ENCODE data around the gene SMG6.

SMG6 gene

DNA sequence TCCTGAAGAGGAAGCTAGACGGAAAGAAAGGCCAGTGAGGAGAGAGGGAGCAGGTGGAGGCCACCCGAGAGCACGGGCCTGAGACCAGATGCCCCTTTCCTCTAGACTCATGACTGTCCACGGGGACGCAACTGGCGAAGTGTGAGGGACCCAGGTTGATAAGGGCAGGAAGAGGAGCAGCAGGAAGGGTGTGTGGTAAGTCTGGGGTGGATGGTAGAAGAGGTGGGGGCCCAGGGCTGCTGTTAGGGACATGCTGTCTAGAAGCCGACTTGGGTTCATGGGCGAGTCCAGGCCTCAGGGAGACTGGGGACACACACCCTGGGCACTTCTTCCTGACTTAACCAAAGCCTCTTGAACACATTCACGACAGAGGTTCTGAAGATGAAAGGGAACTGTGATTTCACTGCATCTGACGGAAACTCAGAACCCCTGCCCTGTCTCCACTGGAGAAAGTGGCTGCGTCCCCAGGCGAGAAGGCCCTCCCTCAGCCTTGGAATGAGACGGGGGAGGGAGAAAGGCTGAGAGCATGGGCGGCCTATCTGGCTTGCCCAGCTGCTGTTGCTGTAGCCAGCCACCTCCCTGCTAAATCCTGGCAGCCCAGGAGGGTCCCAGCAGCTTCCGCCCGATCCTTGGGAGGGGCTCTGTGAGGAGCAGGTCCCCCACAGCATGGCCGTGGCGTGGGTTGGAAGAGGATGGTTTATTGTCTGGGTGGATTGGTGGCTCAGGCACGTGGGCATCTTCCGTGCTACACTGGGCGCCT, 242.7 kb downstream of the SMG6 start:
- Histone ChIP-seq H3K4me3 (no peak overlapping the region), H3K36me3 (peaks cover 18 to 83% (median 48%) of the 10 kb centered on the region in 3 donors), H3K27ac (peak overlapping the region; percentile 32 to 58), H3K9me3 (no peaks in the 10 kb centered on the region), H3K27me3 (peaks cover 0 to 4% of the 10 kb centered on the region in 2 donors), H3K4me1 (peaks cover 0 to 36% (median 4%) of the 10 kb centered on the region in 4 donors)
- TF ChIP-seq, protein P1, sequence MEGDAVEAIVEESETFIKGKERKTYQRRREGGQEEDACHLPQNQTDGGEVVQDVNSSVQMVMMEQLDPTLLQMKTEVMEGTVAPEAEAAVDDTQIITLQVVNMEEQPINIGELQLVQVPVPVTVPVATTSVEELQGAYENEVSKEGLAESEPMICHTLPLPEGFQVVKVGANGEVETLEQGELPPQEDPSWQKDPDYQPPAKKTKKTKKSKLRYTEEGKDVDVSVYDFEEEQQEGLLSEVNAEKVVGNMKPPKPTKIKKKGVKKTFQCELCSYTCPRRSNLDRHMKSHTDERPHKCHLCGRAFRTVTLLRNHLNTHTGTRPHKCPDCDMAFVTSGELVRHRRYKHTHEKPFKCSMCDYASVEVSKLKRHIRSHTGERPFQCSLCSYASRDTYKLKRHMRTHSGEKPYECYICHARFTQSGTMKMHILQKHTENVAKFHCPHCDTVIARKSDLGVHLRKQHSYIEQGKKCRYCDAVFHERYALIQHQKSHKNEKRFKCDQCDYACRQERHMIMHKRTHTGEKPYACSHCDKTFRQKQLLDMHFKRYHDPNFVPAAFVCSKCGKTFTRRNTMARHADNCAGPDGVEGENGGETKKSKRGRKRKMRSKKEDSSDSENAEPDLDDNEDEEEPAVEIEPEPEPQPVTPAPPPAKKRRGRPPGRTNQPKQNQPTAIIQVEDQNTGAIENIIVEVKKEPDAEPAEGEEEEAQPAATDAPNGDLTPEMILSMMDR (IDR thresholded peaks at IDR 0.05): no peak
- intact Hi-C loops (cut with DNase I; ENCODE audit: low total_unique reads): no loop called here
- DNase-seq: no peak

DNA sequence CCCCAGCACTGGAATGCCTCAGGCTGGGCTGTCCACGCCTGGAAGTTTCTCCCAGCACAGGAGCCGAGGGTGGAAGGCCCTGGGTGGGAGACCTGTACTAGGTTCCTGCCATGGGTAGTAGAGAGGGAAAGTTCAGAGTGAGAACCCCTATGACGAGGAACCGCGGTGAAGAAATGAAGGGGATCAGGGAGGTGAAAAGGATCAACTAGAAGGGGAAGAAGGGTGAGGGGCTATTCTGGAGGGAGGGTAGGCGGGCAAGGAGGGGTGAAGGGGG, 243.3 kb downstream of the SMG6 start:
- Histone ChIP-seq H3K36me3 (peaks cover 18 to 78% (median 43%) of the 10 kb centered on the region in 3 donors), H3K4me3 (no peak overlapping the region), H3K9me3 (no peaks in the 10 kb centered on the region), H3K27me3 (peaks cover 0 to 7% of the 10 kb centered on the region in 2 donors), H3K27ac (peak overlapping the region; percentile 32 to 58), H3K4me1 (peaks cover 0 to 36% (median 9%) of the 10 kb centered on the region in 4 donors)
- intact Hi-C loops (cut with DNase I; ENCODE audit: low total_unique reads): no loop called here
- no peak for DNase-seq
- TF ChIP-seq, protein P1 (IDR thresholded peaks at IDR 0.05): no peak

DNA sequence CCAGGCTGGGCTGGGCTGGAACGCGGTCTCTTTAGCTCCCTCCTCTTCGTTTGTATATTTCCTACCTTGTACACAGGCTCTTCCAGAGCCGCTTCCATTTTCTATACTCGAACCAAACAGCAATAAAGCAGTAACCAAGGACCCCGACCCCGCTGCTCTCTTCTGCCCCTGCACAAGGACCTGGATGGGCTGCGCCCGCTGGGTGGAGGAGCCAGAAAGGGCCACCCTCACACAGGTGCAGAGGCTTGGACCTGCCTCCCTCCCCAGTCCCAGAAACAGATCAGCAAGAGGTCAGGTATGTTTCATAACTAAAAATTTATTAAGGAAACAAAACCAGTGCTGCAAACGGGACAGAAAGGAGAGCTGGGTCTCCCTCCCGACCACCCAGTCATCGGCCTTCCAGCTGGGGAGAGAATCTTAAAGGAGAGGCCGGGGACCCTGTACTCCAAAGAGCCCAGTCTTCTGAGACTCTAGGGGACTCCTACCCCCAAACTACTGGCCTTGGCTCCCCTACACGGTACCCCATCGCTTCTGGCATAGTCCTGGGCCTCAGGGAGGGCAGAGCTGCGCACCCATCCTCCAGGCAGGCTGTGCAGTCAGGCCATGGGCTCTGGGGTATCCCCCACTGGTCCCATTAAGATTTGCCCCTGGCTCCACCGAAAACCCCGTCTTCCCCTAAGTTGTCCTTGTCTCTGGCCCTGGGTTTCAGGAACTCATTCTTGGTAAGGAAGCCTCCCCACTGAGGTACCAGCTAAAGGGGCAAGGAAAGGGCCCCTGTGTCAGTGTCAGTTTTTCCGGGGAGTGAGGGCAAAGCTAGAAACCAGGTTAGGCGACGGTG, 243.8 kb downstream of the SMG6 start:
- intact Hi-C loops (cut with DNase I; ENCODE audit: low total_unique reads): no loop called here
- no peak for DNase-seq
- Histone ChIP-seq H3K9me3 (no peaks in the 10 kb centered on the region), H3K27ac (peak overlapping the region; percentile 32 to 58), H3K36me3 (peaks cover 14 to 72% (median 37%) of the 10 kb centered on the region in 3 donors), H3K27me3 (peaks cover 0 to 11% of the 10 kb centered on the region in 2 donors), H3K4me3 (peak overlapping the region in 1 of 2 donors; percentile 10), H3K4me1 (peaks cover 0 to 36% (median 14%) of the 10 kb centered on the region in 4 donors)
- TF ChIP-seq, protein P1 (IDR thresholded peaks at IDR 0.05): no peak

DNA sequence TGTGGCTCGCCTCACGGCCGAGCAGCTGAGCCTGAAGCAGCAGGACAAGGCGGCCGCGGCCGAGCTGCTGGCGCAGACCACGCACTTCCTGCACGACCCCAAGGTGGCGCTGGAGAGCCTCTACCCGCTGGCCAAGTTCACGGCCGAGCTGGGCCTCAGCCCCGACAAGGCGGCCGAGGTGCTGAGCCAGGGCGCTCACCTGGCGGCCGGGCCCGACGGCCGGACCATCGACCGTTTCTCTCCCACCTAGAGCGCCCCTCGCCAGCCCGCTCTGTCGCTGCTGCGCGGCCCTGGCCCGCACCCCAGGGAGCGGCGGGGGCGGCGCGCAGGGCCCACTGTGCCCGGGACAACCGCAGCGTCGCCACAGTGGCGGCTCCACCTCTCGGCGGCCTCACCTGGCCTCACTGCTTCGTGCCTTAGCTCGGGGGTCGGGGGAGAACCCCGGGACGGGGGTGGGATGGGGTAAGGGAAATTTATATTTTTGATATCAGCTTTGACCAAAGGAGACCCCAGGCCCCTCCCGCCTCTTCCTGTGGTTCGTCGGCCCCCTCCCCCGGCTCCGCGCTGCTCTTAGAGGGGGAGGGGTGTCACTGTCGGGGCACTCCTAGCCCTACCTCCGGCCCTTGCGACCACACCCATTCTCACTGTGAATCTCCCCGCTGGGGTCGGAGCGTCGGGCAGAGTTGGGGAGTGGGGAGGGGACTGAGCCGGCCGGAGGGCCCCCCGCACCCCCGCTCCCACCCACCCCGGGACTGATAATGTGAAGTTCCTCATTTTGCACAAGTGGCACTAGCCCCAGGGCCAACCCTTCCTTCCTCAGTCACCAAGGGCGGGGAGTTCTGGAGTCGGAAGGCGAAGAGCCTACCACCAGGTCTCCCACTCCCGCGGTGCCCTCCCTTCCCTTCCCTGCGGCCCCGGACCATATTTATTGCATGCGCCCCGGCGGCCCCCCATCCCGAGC, 244.7 kb downstream of the SMG6 start:
- peak overlapping the region; percentile 32 to 58 for H3K27ac ChIP-seq
- H3K27me3 ChIP-seq: peaks cover 0 to 20% of the 10 kb centered on the region in 2 donors
- peak overlapping the region; percentile 10 to 60 for H3K4me3 ChIP-seq
- TF ChIP-seq, protein P1 (IDR thresholded peaks at IDR 0.05): peak; percentile 45 to 50
- H3K36me3 ChIP-seq: peaks cover 7 to 63% (median 28%) of the 10 kb centered on the region in 3 donors
- DNase-seq: peak in 1 of 2 donors; percentile 57
- intact Hi-C loops (cut with DNase I; ENCODE audit: low total_unique reads): no loop called here
- H3K4me1 ChIP-seq: peaks cover 0 to 41% (median 22%) of the 10 kb centered on the region in 4 donors
- H3K9me3 ChIP-seq: no peaks in the 10 kb centered on the region
